Measurements from ENCODE around the gene TXLNB.

TXLNB gene

DNA sequence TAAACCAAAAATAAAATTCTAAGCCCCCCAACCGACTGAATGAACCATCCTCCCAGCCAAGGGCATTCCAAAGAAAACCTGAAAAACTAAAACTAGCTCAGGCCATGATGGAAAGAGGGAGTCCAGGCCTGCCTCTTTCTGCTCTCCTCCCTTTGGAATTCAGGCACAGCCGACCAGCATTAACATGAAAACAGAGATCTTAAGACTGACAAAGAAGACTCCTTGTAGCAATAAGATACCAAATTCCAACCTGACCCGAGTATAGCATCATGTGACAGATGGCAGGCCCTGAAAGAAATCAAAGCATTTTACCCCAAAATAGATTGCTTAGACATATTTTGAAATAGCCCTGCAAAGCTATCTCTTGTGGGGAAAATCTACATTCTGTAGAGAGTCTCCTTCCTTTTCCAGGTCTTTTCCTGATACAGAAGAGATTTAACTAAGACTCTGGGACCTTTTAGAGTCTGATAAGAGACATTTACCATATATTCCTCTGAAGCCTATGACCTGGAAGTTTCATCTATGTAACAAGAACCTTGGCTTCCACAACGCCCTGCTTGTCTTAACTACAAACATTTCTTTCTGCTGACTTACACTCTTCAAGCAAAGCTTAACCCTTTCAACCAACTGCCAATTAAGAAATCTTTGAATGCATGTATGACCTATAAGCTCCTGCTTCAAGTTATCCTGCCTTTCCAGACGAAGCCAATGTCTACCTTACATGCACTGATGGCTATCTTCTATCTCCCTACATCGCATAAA lies 22.2 kb upstream of the TXLNB start:
- ChIA-PET CTCF (no interaction called here), POLR2A (ENCODE audit: low non-redundant PET) (no interaction called here)
- no peak for TF ChIP-seq CTCF (conservative IDR thresholded peaks at IDR 0.05; ENCODE audit: low read depth)
- no peak for DNase-seq (ENCODE audit: low spot score)
- H3K27ac ChIP-seq, result no peak overlapping the region

DNA sequence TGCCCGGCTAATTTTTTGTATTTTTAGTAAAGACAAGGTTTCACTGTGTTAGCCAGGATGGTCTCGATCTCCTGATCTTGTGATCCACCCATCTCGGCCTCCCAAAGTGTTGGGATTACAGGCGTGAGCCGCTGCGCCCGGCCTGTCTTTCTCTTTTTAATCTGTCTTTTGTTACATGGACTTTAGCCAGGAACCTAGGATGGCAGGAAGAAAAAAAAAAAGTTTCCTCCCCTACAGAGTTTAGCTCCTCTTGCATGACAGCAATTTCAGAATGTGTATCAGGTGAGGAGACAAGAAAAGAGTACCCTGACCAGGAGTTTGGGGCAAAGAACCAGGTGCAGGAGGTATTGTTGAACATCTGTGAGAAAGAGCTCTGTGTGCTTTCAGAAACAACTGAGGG lies 21.4 kb upstream of the TXLNB start:
- ChIA-PET POLR2A (ENCODE audit: low non-redundant PET) (no interaction called here), CTCF (no interaction called here)
- no peak overlapping the region for H3K27ac ChIP-seq
- no peak for DNase-seq (ENCODE audit: low spot score)
- no peak for TF ChIP-seq CTCF (conservative IDR thresholded peaks at IDR 0.05; ENCODE audit: low read depth)

- no peak overlapping the region for H3K27ac ChIP-seq
- POLR2A ChIA-PET (ENCODE audit: low non-redundant PET), result no interaction called here
- TF ChIP-seq CTCF (conservative IDR thresholded peaks at IDR 0.05; ENCODE audit: low read depth), result no peak
- DNase-seq (ENCODE audit: low spot score), result no peak
- CTCF ChIA-PET, result no interaction called here
Measured at GRCh38 chr6:139311831-139312230, 20.0 kb upstream of the TXLNB start.

DNA sequence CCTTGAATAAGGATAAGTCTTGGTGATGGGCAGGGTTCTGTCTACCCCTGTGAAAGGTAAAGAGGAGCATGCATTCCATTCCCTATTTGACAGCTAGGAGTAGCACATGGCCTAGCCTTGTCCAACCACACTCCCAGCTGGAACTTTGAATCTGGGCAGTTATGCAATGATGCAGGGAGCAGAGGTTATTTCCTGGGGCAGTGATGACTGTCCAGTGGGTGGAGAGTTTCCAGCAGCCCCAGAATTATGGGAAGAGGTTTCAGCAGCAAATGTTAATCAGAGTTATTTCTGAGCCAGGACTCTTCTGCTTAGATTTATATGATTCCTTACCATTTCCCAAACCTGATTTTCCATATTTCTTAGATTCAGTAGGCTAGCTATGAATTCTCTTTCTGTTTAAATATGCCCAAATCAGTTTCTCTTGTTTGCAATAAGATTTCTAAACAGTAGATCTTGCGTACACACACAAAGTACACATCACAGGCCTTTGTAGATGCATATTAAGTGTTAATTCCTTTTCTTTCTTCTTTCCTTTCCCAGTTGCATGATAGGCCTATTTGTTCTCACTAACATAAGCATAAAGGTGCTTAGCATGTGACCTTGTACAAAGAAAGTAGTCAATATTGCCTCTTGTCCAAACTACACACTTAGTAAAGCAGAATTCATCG lies 17.3 kb upstream of the TXLNB start:
- DNase-seq (ENCODE audit: low spot score), result no peak
- CTCF ChIA-PET, result interaction anchor here (0.7 kb wide), 1 partner anchor 1034 kb away, joined by 3 read pairs; no protein-coding TSS in a partner anchor
- no peak overlapping the region for H3K27ac ChIP-seq
- POLR2A ChIA-PET (ENCODE audit: low non-redundant PET), result no interaction called here
- no peak for TF ChIP-seq CTCF (conservative IDR thresholded peaks at IDR 0.05; ENCODE audit: low read depth)

- CTCF ChIA-PET, result interaction anchor here (0.7 kb wide), 1 partner anchor 1034 kb away, joined by 3 read pairs; no protein-coding TSS in a partner anchor
- no peak for DNase-seq (ENCODE audit: low spot score)
Measured at GRCh38 chr6:139308286-139308916, 16.6 kb upstream of the TXLNB start.

More at GRCh38 chr6:139308286-139308916, 16.6 kb upstream of the TXLNB start:
- no peak overlapping the region for H3K27ac ChIP-seq
- POLR2A ChIA-PET (ENCODE audit: low non-redundant PET), result no interaction called here
- no peak for TF ChIP-seq CTCF (conservative IDR thresholded peaks at IDR 0.05; ENCODE audit: low read depth)

Data from RWPE1 (cell line).